CD4-positive, alpha-beta T cell (primary cell): ENCODE measurements around the gene C6orf163. TPM values are rescaled to one million over a fixed set of nuclear protein-coding genes. Genes with fewer than 3 reads are reported as not detected.

Source experiments
- ATAC-seq: fragments of 200-7000 bp; cut with Tn5 transposase; one replicate; pipeline ENCODE4 v1.10.0; 2022; ENCODE audit warnings: mild to moderate bottlenecking; ENCODE audit not compliant: poor library complexity
- CTCF ChIA-PET: fragments of 350-600 bp; sonication (Branson Sonifier 250); formaldehyde crosslinking; loops from one replicate; lab custom pipeline; 2021; ENCODE audit warnings: antibody characterized with exemption, inconsistent platforms; lab: Charles Lee
- POLR2A ChIA-PET: fragments of 350-600 bp; sonication (Branson Sonifier 250); formaldehyde crosslinking; loops from one replicate; lab custom pipeline; 2021; ENCODE audit warnings: antibody characterized with exemption, inconsistent platforms; lab: Charles Lee
- DNase-seq, 14 experiments: peaks; one replicate each; pipeline ENCODE4 v3.0.0-alpha.2; 2013 to 2020; ENCODE audit warnings: mixed read lengths in 2 of 14
- H3K27ac ChIP-seq, 2 donors: one replicate each; pipeline versions ENCODE4 v1.5.1 to v1.7.0; 2013; ENCODE audit warnings: low read length in 2 of 2, low read depth in 1 of 2, mild to moderate bottlenecking in 1 of 2
- H3K27me3 ChIP-seq, 2 experiments: 1 replicate in 1 of 2; 2 replicates in 1 of 2; pipeline versions ENCODE4 v1.6.1 to v1.7.0; 2013; ENCODE audit warnings: low read length in 2 of 2, control low read depth in 1 of 2, mild to moderate bottlenecking in 1 of 2, moderate library complexity in 1 of 2; ENCODE audit not compliant: insufficient read depth in 2 of 2, control insufficient read depth in 1 of 2
- H3K36me3 ChIP-seq: one replicate; pipeline ENCODE4 v1.6.1; 2013; ENCODE audit warnings: low read length, control low read depth; ENCODE audit not compliant: insufficient read depth
- H3K4me1 ChIP-seq: one replicate; pipeline ENCODE4 v1.6.1; 2013; ENCODE audit warnings: low read length, control low read depth; ENCODE audit not compliant: insufficient read depth
- H3K4me3 ChIP-seq: one replicate; pipeline ENCODE4 v1.5.1; 2013; ENCODE audit warnings: mild to moderate bottlenecking, low read length, moderate library complexity
- H3K9me3 ChIP-seq, 2 experiments: 1 replicate in 1 of 2; 2 replicates in 1 of 2; pipeline versions ENCODE4 v1.6.1 to v1.7.0; 2013; ENCODE audit warnings: low read length in 2 of 2, mild to moderate bottlenecking in 2 of 2, control low read depth in 1 of 2, moderate library complexity in 1 of 2; ENCODE audit not compliant: control insufficient read depth in 1 of 2, insufficient read depth in 1 of 2
- H3K27ac Mint-ChIP-seq: one replicate; pipeline ENCODE4 v1.8.0; 2020; ENCODE audit warnings: mixed read lengths
- H3K27me3 Mint-ChIP-seq: one replicate; pipeline ENCODE4 v1.8.0; 2021; ENCODE audit warnings: mixed read lengths
- H3K36me3 Mint-ChIP-seq: one replicate; pipeline ENCODE4 v1.8.0; 2021; ENCODE audit warnings: low read depth, mixed read lengths
- H3K4me1 Mint-ChIP-seq: one replicate; pipeline ENCODE4 v1.8.0; 2021; ENCODE audit warnings: low read depth, mixed read lengths
- H3K4me3 Mint-ChIP-seq: one replicate; pipeline ENCODE4 v1.8.0; 2020; ENCODE audit warnings: mild to moderate bottlenecking, mixed read lengths
- H3K9me3 Mint-ChIP-seq: one replicate; pipeline ENCODE4 v1.8.0; 2020; ENCODE audit warnings: mixed read lengths
- intact Hi-C, 2 experiments: fragments of 100-400 bp; cut with DNase I in 1 of 2; cut with micrococcal nuclease in 1 of 2; formaldehyde crosslinking; loops; one replicate each; pipeline versions ENCODE4 v1.15.1 to v1.9.0; 2023 to 2025; cut with DNase I, micrococcal nuclease
- total RNA-seq, 174 experiments: library from RNA in 2 of 174; stranded (reverse) in 2 of 174; gene quantifications; one replicate each; pipeline ENCODE4 v1.2.3 and lab custom pipeline; 2021 to 2026
- TF ChIP-seq, protein P1 (sequence below): fragments of 200-600 bp; IDR thresholded peaks from one replicate; pipeline ENCODE4 v1.8.0; 2022; ENCODE audit warnings: antibody characterized with exemption, mild to moderate bottlenecking

Gene C6orf163
- total RNA-seq, 2 experiments from 2014 or later = 0.93 to 1.4 TPM

DNA sequence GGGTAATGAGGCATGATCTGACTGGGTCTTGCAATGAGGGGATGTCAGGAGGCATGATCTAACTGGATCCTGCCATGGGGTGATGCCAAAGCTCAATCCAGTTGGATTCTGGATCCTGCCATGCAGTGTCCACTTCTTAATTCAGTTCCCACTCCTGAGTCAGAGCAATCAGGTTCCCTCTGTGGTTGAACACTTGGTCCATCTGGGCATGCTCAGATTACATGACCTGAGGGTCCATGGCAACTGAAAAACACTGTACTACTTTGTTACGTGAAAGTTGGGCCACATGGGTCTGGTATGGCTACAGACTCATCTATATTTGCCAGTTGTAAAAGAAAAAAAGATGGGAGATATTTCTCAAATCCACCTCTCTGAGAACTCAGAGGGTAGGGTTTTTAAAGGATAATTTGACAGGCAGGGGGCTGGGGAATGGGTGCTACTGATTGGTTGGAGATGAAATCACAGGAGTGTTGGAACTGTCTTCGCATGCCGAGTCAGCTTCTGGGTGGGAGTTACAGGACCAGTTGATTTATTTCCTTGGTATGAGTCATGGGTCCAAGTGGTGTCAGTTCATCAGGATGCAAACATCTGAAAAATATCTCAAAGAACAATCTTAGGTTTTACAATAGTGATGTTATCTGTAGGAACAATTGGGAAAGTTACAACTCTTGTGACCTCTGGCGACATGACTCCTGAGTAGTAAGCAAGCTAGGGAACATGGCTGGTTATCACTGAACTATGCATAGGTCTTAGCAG is 21.6 kb downstream of the C6orf163 start:
- Mint-ChIP-seq H3K4me1 (no peaks in the 10 kb centered on the region), H3K27me3 (no peaks in the 10 kb centered on the region), H3K4me3 (no peak overlapping the region), H3K27ac (no peak overlapping the region), H3K9me3 (peaks cover 6% of the 10 kb centered on the region), H3K36me3 (peaks cover 18% of the 10 kb centered on the region)
- ChIA-PET CTCF (no interaction called here), POLR2A (no interaction called here)
- H3K27ac ChIP-seq = no peak overlapping the region
- no peak overlapping the region for H3K4me3 ChIP-seq
- no peak for DNase-seq
- H3K9me3 ChIP-seq = peaks cover 0 to 8% of the 10 kb centered on the region in 2 experiments
- H3K27me3 ChIP-seq = no peaks in the 10 kb centered on the region
- no peak for ATAC-seq
- no peaks in the 10 kb centered on the region for H3K36me3 ChIP-seq
- TF ChIP-seq, protein P1, sequence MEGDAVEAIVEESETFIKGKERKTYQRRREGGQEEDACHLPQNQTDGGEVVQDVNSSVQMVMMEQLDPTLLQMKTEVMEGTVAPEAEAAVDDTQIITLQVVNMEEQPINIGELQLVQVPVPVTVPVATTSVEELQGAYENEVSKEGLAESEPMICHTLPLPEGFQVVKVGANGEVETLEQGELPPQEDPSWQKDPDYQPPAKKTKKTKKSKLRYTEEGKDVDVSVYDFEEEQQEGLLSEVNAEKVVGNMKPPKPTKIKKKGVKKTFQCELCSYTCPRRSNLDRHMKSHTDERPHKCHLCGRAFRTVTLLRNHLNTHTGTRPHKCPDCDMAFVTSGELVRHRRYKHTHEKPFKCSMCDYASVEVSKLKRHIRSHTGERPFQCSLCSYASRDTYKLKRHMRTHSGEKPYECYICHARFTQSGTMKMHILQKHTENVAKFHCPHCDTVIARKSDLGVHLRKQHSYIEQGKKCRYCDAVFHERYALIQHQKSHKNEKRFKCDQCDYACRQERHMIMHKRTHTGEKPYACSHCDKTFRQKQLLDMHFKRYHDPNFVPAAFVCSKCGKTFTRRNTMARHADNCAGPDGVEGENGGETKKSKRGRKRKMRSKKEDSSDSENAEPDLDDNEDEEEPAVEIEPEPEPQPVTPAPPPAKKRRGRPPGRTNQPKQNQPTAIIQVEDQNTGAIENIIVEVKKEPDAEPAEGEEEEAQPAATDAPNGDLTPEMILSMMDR = no peak
- no peaks in the 10 kb centered on the region for H3K4me1 ChIP-seq
- intact Hi-C loops = no loop called here

DNA sequence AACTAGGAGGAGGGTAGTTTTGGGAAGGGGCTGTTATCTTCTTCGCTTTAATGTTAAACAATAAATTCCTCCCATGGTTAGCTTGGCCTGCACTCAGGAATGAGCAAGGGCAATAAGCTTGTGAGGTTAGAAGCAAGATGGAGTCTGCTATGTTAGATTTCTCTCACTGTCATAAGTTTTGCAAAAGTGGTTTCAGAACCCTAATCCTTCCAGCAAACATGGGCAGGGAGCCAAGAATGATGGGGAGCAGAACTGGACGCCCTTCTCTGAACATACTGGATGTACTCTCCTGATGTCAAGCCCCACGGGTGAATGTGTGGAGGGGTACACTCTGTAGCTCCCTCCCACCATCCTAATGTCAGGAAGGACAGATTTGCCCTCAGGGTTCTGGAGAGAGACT is 22.3 kb downstream of the C6orf163 start:
- DNase-seq (no peak), ATAC-seq (no peak)
- no peaks in the 10 kb centered on the region for H3K27me3 Mint-ChIP-seq
- Histone ChIP-seq H3K27ac (no peak overlapping the region), H3K36me3 (no peaks in the 10 kb centered on the region), H3K4me1 (no peaks in the 10 kb centered on the region), H3K9me3 (peaks cover 0 to 8% of the 10 kb centered on the region in 2 experiments), H3K4me3 (no peak overlapping the region), H3K27me3 (no peaks in the 10 kb centered on the region)
- peaks cover 18% of the 10 kb centered on the region for H3K36me3 Mint-ChIP-seq
- ChIA-PET CTCF (no interaction called here), POLR2A (no interaction called here)
- TF ChIP-seq, protein P1 = no peak
- H3K4me3 Mint-ChIP-seq = no peak overlapping the region
- no peak overlapping the region for H3K27ac Mint-ChIP-seq
- peaks cover 6% of the 10 kb centered on the region for H3K9me3 Mint-ChIP-seq
- H3K4me1 Mint-ChIP-seq = no peaks in the 10 kb centered on the region
- intact Hi-C loops = no loop called here

DNA sequence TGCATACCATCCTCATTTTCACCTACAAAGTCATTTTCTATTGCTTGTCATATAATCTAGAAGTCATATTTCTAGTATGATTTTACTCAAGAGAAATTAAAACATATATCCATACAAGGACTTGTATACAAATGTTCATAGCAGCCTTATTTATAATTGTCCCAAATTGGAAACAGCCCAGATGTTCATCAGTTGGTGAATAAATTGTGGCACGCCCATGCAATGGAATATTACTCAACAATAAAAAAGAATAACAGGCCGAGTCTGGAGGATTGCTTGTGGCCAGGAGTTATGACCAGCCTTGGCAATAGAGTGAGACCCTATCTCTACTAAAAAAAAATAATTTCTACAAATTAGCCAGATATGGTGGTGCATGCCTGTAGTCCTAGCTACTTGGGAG is 28.8 kb downstream of the C6orf163 start:
- Histone ChIP-seq H3K36me3 (no peaks in the 10 kb centered on the region), H3K27me3 (no peaks in the 10 kb centered on the region), H3K4me3 (no peak overlapping the region), H3K4me1 (no peaks in the 10 kb centered on the region), H3K27ac (no peak overlapping the region), H3K9me3 (peaks cover 0 to 12% of the 10 kb centered on the region in 2 experiments)
- CTCF ChIA-PET = no interaction called here
- no peaks in the 10 kb centered on the region for H3K36me3 Mint-ChIP-seq
- ATAC-seq (no peak), DNase-seq (no peak)
- H3K9me3 Mint-ChIP-seq = peaks cover 4% of the 10 kb centered on the region
- H3K27me3 Mint-ChIP-seq = no peaks in the 10 kb centered on the region
- TF ChIP-seq, protein P1 = no peak
- H3K27ac Mint-ChIP-seq = no peak overlapping the region
- POLR2A ChIA-PET = no interaction called here
- H3K4me1 Mint-ChIP-seq = no peaks in the 10 kb centered on the region
- intact Hi-C loops = no loop called here
- H3K4me3 Mint-ChIP-seq = no peak overlapping the region
